MM.1S (cell line): ENCODE results near the gene LSAMP.

Experiments
- DNase-seq: peaks from one replicate; pipeline ENCODE4 v3.0.0-alpha.2; 2015
- H2AFZ ChIP-seq: fragments of 300-600 bp; sonication (generic); 2 replicates; pipeline ENCODE4 v1.6.0; 2016; ENCODE audit warnings: antibody characterized with exemption, low read length
- H3F3A ChIP-seq: fragments of 300-600 bp; sonication (generic); 2 replicates; pipeline ENCODE4 v1.6.1; 2016; ENCODE audit warnings: mild to moderate bottlenecking, antibody characterized with exemption, low read length, moderate library complexity, mixed read lengths; ENCODE audit not compliant: insufficient read depth
- H3K27ac ChIP-seq: fragments of 300-600 bp; sonication (generic); 2 replicates; pipeline ENCODE4 v1.5.1; 2016; ENCODE audit warnings: mild to moderate bottlenecking, low read length
- H3K27me3 ChIP-seq: fragments of 300-600 bp; sonication (generic); replicated peaks from 2 replicates; pipeline ENCODE4 v1.6.0; 2016; ENCODE audit warnings: low read length; ENCODE audit not compliant: insufficient read depth
- H3K36me3 ChIP-seq: fragments of 300-600 bp; sonication (generic); replicated peaks from 2 replicates; pipeline ENCODE4 v1.6.1; 2016; ENCODE audit warnings: mild to moderate bottlenecking, low read length, mixed read lengths; ENCODE audit not compliant: insufficient read depth
- H3K4me1 ChIP-seq: fragments of 300-600 bp; sonication (generic); 2 replicates; pipeline ENCODE4 v1.6.1; 2016; ENCODE audit warnings: low read length, mixed read lengths
- H3K4me2 ChIP-seq: fragments of 300-600 bp; sonication (generic); 2 replicates; pipeline ENCODE4 v1.6.0; 2016; ENCODE audit warnings: low read depth, low read length
- H3K4me3 ChIP-seq: fragments of 300-600 bp; sonication (generic); 2 replicates; pipeline ENCODE4 v1.5.1; 2016; ENCODE audit warnings: low read length, mixed read lengths
- H3K79me2 ChIP-seq: fragments of 300-600 bp; sonication (generic); 2 replicates; pipeline ENCODE4 v1.6.1; 2016; ENCODE audit warnings: mixed run types, low read length, mixed read lengths
- H3K9ac ChIP-seq: fragments of 300-600 bp; sonication (generic); 2 replicates; pipeline ENCODE4 v1.6.1; 2016; ENCODE audit warnings: low read length, mixed read lengths
- H3K9me2 ChIP-seq: fragments of 300-600 bp; sonication (generic); replicated peaks from 2 replicates; pipeline ENCODE4 v1.6.1; 2016; ENCODE audit warnings: mild to moderate bottlenecking, low read length, mixed read lengths; ENCODE audit not compliant: insufficient read depth
- H3K9me3 ChIP-seq: fragments of 300-600 bp; sonication (generic); replicated peaks from 2 replicates; pipeline ENCODE4 v1.6.1; 2016; ENCODE audit warnings: mild to moderate bottlenecking, low read length, mixed read lengths; ENCODE audit not compliant: insufficient read depth
- H4K20me1 ChIP-seq: fragments of 300-600 bp; sonication (generic); 2 replicates; pipeline ENCODE4 v1.6.1; 2016; ENCODE audit warnings: mild to moderate bottlenecking, low read length, moderate library complexity, mixed read lengths; ENCODE audit not compliant: insufficient read depth
- EZH2 ChIP-seq: fragments of 300-600 bp; sonication (generic); optimal IDR thresholded peaks from 2 replicates; pipeline ENCODE3; 2017; ENCODE audit warnings: low read depth, mild to moderate bottlenecking, antibody characterized with exemption, low read length, mixed read lengths
- EZH2phosphoT487 ChIP-seq: fragments of 300-600 bp; sonication (generic); IDR thresholded peaks from 2 replicates; pipeline ENCODE4 v1.6.1; 2018; ENCODE audit warnings: antibody characterized with exemption, low read length
- TF ChIP-seq, protein P1 (sequence below): fragments of 300-600 bp; sonication (generic); IDR thresholded peaks from 2 replicates; pipeline ENCODE4 v1.5.1; 2016; ENCODE audit warnings: antibody characterized with exemption, low read length, mixed read lengths

Gene LSAMP

GRCh38 chr3:115831864-115832263, 613.4 kb downstream of the LSAMP start:
- H3K4me1 ChIP-seq = no peaks in the 10 kb centered on the region
- H3K4me2 ChIP-seq = no peak overlapping the region
- H3K27me3 ChIP-seq = no peaks in the 10 kb centered on the region
- no peak overlapping the region for H3K9ac ChIP-seq
- no peaks in the 10 kb centered on the region for H3F3A ChIP-seq
- no peak overlapping the region for H3K27ac ChIP-seq
- H3K4me3 ChIP-seq = no peak overlapping the region
- H3K79me2 ChIP-seq = no peaks in the 10 kb centered on the region
- TF ChIP-seq, protein P1, sequence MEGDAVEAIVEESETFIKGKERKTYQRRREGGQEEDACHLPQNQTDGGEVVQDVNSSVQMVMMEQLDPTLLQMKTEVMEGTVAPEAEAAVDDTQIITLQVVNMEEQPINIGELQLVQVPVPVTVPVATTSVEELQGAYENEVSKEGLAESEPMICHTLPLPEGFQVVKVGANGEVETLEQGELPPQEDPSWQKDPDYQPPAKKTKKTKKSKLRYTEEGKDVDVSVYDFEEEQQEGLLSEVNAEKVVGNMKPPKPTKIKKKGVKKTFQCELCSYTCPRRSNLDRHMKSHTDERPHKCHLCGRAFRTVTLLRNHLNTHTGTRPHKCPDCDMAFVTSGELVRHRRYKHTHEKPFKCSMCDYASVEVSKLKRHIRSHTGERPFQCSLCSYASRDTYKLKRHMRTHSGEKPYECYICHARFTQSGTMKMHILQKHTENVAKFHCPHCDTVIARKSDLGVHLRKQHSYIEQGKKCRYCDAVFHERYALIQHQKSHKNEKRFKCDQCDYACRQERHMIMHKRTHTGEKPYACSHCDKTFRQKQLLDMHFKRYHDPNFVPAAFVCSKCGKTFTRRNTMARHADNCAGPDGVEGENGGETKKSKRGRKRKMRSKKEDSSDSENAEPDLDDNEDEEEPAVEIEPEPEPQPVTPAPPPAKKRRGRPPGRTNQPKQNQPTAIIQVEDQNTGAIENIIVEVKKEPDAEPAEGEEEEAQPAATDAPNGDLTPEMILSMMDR = no peak
- no peak for TF ChIP-seq EZH2phosphoT487
- TF ChIP-seq EZH2 = no peak
- no peak overlapping the region for H2AFZ ChIP-seq
- H3K9me3 ChIP-seq = no peaks in the 10 kb centered on the region
- H4K20me1 ChIP-seq = no peaks in the 10 kb centered on the region
- DNase-seq = no peak
- H3K36me3 ChIP-seq = no peaks in the 10 kb centered on the region
- no peaks in the 10 kb centered on the region for H3K9me2 ChIP-seq

DNA sequence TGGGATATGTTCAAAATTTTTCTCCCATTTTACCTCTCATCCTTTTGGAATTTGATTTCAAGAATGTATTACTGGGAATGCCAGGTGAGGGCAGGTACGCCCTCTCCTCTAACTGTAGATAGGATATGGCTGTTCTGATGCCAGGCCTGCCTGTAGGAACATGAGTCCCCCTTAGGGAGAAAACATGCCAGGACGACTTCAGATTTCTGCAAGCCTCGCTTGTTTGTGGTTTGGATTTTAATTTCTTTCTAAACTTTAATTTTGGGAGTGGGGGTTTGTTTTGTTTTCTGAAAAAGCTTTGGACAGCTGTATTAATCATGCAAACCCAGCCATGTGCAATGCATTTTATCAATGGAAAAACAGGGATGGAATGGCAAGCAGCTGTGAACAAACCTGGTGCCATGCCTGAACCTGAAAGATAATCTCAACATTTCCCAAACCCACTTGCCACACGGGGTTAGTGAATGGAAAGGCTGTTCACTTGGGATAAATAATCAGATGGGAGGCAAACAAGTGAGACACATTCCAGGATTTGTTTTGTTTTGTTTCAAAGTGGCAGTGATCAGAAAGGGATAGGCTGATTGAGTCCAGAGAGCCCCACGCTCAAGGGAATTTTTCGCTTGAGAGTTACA, 614.4 kb downstream of the LSAMP start:
- no peak for DNase-seq
- Histone ChIP-seq H3K27ac (no peak overlapping the region), H4K20me1 (no peaks in the 10 kb centered on the region), H3K4me3 (no peak overlapping the region), H2AFZ (no peak overlapping the region), H3K36me3 (no peaks in the 10 kb centered on the region), H3K27me3 (no peaks in the 10 kb centered on the region), H3K9me3 (no peaks in the 10 kb centered on the region), H3K4me1 (no peaks in the 10 kb centered on the region), H3K4me2 (no peak overlapping the region), H3K79me2 (no peaks in the 10 kb centered on the region), H3K9me2 (no peaks in the 10 kb centered on the region), H3F3A (no peaks in the 10 kb centered on the region), H3K9ac (no peak overlapping the region)
- TF ChIP-seq EZH2 (no peak), EZH2phosphoT487 (no peak)
- TF ChIP-seq, protein P1 = no peak

DNA sequence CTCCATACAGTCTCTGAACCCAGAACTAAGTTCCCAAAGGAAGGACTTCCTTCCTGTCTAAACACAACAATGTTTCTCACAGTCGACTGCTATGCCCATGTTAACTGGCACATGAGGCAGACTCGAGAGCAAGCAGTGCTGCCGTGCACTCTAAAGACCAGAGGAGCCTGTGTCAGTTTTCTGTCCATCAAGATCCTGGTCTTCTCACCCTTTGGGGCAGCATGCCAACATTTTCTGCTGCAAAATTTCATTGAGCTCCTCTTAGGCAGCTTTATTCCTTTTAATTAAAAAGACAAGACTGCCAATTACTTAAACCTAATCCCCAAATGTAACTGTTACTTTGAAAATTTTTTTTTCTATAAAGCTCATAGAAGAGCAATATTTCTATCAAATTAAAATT, 616.9 kb downstream of the LSAMP start:
- no peaks in the 10 kb centered on the region for H3K79me2 ChIP-seq
- H3K27ac ChIP-seq = no peak overlapping the region
- H3K27me3 ChIP-seq = no peaks in the 10 kb centered on the region
- H3K9me3 ChIP-seq = no peaks in the 10 kb centered on the region
- H4K20me1 ChIP-seq = no peaks in the 10 kb centered on the region
- H3F3A ChIP-seq = no peaks in the 10 kb centered on the region
- H3K4me2 ChIP-seq = no peak overlapping the region
- no peak overlapping the region for H3K4me3 ChIP-seq
- H3K4me1 ChIP-seq = no peaks in the 10 kb centered on the region
- no peaks in the 10 kb centered on the region for H3K36me3 ChIP-seq
- TF ChIP-seq, protein P1 = no peak
- no peak overlapping the region for H3K9ac ChIP-seq
- H3K9me2 ChIP-seq = no peaks in the 10 kb centered on the region
- DNase-seq = no peak
- no peak overlapping the region for H2AFZ ChIP-seq
